NCI-H2081 (cell line): ENCODE data around the gene SMARCAL1.

Experiments used
- DNase-seq, 2 experiments: peaks; one replicate each; lab custom pipeline; 2025; lab: John Stamatoyannopoulos, UW

The SMARCAL1 gene

DNA sequence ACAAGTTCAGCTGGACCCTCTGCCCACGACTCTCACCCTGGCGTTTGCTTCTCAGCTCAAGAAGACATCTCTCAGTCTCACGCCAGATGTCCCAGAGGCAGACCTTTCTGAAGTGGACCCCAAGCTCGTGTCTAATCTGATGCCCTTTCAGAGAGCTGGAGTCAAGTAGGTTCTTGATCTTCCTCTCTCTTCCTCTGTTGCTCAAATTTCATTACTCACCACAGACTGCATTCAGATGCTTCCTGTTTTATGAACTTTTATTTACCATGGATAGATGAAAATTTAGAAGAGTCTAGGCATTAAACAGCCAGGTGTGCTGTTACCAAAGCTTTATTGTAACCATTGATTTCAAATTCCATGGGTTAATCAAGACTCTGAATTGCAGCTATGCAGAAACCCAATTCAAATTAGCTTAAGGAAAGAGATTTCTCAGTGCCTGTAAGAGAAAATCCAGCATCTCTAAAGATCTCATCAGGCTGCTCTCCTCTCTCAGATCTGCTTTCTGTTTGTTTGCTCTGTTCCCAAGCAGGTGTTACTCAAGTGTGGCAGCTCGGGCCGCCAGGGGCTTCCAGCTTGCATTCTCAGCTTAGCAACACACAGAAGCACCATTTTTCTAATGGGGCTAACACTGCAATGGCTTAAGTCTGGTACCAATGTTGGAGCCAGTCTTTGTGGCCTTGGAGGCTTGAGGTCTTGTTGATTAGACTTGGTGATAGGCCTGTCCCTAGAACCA is 16.5 kb downstream of the SMARCAL1 start:
- DNase-seq, result peak; percentile 50 to 74

DNA sequence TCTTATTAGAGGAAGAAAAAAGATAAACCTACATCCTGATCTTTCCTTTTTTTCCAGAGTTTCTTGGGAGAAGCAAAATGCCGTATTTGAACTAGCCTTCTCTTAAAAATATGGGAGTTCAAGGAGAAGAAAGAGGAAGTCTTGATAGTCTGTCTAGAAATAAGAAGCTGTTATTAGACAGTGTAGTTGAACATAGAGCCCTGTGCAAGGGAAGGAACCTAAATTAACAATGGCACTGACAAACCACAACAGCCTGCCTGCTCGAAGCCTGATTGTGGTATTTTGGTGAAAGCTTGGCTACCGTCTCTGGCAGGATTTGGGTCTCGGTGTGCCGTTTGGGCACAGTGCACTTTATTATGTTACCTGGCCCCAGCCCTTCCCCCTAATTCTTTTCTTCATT is 17.1 kb downstream of the SMARCAL1 start:
- no peak for DNase-seq

DNA sequence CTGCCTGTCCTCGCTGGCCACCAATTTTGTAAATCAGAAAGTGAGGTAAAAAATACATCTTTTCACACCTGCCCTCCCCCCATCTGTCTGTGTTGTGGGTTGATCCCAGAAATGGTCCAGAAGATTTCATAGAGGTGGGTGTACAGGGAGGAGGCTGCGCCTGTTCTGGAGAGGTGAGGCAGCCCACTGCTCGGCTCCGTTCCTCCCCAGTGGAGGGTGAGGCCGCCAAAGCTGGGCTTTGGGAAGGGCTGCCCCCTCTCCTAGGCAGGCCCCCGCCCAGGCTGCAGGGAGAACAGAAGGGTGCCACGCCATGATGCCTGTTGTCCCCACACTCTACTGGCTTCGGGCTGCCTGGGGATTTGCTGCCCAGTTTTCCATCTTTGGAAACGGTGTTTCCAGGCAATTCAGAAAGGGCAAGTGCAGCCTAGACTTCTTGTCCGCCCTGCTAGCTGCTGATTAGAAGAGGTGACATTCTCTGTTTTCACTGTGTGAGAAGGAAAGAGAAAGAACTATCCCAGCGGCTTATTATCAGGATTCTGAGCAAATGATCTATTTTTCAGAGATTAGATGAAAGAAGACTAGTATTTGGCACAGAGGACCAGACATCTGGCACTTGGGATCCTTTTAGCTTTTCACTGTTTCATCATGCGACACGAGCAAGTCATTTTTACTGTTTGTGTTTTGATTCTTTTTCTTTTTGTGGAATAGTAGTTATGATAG is 18.7 kb downstream of the SMARCAL1 start:
- no peak for DNase-seq

DNA sequence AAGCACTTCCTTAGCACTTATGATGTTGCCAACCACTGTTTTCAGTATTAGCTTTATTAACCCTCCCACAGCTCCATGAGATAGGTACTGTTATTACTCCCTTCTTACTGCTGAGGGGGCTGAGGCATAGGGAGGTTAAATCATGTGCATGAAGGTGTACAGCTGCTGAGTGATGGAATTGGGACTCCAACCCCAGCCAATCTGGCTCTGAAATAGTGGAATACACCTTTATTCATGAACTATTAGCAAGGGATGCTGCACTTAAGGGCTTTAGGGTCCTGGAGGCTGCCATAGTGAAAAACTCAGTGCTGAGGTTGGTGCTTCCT is 19.2 kb downstream of the SMARCAL1 start:
- no peak for DNase-seq

DNA sequence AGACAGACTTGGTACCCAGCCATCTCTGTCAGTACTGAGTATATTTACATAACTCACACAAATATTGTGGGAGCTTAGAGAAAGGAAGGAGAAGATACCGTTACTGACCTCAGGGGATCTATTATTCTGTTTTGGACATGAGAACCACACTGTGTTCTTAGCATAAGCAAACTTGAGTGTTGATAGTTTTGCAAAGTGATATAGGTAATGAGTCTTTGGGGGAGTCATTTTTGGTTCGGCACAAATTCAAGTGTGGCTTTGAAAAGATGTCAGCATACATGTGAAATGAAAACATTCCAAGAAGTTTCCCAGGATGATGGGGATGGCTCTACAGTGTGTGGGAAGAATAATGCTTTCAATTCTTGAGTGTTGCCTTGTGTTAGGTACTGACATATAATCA is 24.1 kb downstream of the SMARCAL1 start:
- DNase-seq, result no peak

DNA sequence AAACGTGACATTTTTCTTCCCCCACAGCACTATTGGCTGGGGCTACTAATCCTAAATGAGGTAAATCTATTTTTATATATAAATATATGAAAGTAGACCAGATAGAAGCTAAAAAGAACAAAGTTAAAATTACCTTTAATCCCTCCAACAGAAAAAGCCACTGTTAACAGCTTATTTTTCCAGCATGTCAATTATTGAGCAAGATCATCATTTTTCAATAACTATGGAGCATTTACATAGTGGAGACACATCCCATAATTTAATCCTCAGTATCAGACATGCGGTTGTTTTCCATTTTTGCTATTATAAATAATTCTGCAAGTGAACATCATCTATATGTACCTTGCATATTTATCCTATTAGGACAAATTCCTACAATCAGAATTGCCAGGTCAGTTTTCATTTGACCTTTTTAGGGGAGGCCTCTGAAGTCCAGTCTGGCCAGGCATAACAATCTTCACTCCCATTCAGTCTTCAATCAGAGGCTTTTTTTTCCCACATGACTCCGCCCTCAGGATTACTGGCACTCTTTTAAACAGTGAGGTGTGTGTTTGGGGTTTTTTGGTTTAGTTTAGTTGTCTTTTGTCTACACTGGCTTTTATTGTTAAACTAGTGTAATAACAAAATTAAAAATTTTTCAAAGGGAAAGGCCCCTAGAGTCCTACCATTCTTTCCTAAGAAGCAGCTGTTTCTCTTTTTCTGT is 29.2 kb downstream of the SMARCAL1 start:
- DNase-seq, result no peak

DNA sequence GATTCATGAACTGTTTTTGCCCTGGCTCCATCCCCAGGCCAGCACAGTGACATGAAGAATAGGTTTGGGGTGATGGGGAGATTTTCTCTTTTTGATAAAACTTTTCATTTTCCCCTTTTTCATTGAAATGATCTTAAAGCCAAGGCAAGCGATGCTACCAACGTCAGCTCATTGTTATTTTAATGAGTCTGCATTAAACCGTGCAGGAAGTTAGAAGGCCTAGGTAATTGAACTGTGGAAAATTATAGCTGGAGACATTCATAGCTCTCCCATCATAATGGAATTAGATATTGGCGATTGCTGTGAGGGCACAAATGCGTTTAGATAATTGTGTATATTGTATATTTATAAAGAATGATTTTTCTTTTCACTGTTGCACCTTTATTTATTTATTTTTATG is 33.2 kb downstream of the SMARCAL1 start:
- DNase-seq, result peak; percentile 53 to 95

DNA sequence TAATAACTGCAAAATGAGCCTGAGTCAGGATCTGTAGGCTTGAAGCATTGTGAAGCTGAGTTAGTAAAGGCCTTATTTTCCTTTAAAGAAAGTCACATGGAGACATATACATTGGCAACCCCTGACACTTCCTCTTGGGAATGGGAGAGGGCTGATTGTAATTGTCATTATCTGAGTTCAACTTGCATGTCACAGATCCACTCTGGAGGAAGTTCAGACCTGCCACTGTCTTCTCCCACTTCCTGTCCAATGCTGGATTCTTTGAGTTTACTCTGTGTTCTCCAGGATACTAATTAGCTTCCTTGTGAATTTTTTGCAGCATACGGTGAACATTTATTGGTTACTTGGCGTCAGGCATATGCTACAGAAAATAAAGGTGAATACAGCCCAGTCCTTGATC is 34.1 kb downstream of the SMARCAL1 start:
- no peak for DNase-seq

DNA sequence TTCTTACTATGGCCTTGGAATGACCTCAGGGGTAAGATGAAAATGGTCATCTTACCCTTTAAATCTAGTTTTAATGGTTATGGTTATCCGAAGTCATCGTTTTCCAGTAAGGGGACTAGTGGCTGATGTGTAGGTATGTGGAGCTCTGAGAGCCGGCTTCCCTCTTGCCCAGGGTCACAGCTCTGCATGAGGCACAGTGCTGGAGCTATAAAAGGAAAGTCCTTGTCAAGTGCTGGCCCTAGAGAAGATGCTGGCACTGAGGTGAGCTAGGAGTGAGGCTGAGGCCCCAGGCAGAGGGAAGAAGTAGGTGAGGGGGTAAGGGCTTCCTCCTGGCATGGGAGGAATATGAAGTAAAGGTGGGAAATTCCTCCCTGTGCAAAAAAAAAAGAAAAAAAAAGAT is 35.0 kb downstream of the SMARCAL1 start:
- no peak for DNase-seq

DNA sequence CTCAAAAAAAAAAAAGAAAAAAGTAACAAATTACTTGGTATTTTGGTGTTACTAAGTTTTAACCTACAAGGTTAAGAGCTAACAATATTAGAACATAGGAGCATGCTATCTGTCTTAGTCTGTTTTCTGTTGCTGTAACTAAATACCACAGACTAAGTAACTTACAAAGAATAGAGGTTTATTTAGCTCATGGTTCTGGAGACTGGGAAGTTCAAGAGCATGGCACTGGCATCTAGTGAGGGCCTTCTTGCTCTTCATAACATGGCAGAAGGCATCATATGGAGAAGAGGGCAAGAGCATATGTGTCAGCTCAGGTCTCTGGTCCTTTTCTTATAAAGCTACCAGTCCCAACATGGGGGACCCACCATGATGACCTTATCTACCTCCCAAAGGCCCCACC is 36.5 kb downstream of the SMARCAL1 start:
- no peak for DNase-seq

DNA sequence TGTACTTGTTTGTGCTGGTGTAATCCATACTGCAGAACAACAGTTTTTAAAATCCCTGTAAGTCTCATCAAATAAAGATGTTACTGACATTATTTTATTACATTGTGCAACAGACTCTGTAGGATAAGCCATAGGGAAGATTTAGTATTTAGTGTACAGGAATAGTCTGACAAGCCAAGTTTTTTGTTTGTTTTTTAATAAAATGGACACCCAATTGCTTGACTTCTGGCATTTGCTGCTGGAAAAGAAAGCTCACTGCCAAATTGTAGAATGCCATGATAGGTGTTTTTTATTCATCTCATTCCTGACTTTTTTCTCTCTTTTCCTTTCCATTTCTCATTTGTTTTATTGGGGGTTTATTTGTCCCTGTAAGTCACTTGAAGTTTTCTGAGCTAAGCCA is 38.1 kb downstream of the SMARCAL1 start:
- no peak for DNase-seq

DNA sequence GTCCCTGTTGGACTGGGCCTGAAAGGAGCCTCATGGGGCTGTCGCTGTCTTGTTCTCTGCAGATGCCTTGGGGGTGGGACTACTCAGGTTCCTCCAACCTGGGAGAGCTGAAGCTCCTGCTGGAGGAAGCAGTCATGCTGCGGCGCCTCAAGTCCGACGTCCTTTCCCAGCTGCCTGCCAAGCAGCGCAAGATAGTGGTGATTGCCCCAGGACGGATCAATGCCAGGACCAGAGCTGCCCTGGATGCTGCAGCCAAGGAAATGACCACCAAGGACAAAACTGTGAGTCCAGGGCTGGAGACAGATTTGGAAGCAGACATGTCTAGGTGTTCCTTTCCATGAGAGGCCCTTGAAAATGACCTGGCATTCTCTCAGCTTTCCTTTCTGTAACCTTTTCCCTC is 38.5 kb downstream of the SMARCAL1 start:
- DNase-seq, result no peak

DNA sequence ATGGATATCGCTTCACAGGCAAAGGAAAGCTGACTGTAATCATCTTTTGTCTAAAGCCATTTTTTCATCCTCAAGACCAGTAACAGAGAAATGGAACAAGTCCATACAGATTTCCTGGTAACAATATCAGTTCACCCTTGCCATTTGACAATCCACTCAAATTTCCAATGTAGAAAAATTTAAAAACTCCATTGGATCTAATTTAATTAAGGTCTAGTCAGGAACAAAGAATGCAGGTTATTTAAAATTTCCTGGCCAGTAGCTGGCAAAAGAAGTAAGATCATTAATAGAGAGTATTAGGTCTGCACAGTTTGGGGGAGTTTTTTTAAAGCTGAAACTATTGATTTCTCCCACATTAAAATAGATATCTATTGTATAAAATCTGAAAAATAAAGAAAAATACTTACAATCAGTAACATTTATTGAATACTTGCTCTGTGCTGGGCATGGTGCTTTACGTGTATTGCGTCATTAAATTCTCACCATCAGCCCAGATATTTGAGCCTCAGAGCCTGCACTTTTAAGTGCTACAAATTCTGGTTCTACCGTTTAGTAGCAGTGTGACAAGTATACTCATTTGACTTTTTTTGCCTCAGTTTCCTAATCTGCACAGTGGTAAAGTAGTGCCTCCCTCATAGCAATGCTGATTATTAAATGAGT is 41.8 kb downstream of the SMARCAL1 start:
- no peak for DNase-seq

DNA sequence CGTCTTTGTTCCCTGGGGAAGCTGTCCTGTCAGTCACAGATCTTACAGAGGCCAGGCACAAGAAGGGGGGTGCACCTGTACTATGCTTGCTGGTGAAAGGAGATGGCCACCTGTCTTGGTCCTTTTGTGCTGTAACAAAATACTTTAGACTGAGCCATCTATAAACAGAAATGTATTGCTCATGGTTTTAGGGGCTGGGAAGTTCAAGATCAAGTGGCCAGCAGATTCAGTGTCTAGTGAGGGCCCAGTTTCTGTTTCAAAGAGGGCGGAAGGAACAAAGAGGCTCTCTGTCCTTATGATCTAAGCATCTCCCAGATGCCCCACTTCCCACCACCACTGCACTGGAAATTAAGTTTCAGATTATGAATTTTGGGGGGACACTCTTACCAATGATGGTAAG is 50.9 kb downstream of the SMARCAL1 start:
- no peak for DNase-seq

DNA sequence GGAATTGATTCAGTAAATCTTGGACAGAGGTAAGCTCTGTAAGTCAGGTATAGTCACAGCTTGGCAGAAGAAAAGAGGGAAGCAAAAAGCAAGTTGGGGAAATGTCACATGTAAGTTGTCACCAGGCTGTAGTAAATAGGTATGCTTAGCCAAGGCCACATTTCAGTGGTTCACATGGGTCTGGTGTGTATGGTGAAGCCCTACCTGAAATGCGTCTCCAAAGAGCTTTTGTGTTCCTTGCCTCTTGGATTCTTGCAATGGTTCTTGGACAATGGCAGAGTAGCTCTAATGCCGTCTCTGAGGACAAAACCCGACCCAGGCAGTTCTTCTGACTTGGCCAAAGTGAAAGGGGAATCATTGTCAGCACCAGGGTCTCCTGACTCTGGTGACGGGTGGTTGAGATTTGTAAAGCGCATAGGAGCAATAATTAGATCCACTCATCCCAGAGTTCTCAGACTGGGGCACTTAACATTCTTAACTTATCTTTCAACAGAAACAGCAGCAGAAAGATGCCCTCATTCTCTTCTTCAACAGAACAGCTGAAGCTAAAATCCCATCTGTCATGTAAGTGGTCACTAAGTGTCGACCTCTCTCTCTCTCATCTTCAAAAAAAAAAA is 51.9 kb downstream of the SMARCAL1 start:
- DNase-seq, result no peak

DNA sequence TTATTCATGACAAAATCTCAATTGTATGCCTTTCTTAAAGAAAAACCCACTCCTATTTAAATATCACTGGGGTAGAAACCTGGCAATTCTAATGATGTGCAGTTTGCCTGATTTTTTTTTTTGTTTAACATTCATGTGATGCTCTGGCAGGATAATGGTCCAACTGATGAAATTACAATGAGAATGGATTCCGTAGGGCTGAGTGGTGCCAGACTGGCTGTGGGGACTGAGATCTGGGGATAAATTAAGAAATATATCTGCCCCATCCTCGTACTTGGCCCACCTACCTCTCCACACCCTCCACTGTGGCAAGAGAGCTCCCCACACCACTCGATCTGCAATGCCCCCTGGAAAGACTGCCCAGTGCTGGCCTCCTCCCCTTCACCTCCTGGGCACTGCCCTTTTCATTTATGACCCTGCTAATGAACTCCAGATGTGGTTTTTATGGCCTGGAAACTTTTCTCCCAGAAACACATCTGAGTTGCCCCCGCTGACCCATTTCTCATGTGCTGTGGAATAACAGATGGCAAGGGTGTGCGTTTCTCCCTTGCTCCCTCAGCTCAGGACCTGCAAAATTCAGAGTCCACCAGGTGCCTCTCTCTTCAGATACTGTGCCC is 53.4 kb downstream of the SMARCAL1 start:
- no peak for DNase-seq

DNA sequence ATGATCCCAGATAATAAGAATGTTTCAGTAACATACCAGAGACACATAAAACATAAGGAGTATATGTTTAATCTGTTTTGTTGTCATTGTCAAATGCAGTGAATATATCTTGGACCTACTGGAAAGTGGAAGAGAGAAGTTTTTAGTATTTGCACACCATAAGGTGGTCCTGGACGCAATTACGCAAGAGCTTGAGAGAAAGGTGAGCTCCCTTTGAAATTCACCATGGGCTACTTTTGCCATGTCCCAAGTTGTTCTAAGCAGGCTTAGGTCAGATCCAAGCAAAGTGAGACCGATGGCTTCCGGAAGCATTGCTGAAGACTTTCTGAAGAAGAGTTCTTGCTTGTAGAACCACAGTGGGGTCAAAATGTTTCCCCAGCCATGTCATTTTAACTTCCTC is 55.6 kb downstream of the SMARCAL1 start:
- DNase-seq, result no peak

DNA sequence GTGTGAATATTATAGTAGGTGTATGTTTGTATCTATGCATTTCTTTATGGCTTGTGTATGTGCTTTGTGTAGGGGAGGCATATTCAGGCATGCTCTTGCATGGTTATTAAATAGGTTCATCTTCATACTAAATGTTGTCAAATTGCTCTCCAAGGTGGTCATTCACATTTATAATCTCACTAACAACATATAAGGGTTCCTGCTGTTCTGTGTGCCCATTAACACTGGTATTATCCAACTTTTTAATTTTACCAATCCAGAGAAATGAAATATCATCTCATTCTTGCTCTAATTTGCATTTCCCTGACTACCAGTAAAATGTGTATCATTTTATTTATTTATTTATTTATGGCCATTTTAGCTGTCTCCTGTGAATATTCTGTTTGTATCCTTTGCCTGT is 57.4 kb downstream of the SMARCAL1 start:
- no peak for DNase-seq

DNA sequence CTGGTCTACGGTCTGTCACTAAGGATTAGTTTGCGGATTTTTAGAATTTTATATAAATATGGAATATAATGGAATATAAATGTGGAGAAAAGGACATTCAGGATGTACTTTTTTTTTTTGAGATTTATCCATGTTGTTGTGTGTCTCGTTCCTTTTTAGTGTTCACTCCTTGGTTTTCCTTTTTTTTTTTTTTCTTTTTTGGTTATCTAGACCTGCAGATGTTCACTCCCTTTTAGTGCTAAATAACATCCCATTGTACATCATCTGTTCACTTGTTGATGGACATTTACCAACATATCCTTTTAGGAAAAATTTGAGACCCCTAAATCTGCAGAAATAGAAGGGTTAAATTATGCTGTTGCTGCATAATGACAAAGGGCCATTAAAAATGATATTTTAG is 60.9 kb downstream of the SMARCAL1 start:
- DNase-seq, result no peak

DNA sequence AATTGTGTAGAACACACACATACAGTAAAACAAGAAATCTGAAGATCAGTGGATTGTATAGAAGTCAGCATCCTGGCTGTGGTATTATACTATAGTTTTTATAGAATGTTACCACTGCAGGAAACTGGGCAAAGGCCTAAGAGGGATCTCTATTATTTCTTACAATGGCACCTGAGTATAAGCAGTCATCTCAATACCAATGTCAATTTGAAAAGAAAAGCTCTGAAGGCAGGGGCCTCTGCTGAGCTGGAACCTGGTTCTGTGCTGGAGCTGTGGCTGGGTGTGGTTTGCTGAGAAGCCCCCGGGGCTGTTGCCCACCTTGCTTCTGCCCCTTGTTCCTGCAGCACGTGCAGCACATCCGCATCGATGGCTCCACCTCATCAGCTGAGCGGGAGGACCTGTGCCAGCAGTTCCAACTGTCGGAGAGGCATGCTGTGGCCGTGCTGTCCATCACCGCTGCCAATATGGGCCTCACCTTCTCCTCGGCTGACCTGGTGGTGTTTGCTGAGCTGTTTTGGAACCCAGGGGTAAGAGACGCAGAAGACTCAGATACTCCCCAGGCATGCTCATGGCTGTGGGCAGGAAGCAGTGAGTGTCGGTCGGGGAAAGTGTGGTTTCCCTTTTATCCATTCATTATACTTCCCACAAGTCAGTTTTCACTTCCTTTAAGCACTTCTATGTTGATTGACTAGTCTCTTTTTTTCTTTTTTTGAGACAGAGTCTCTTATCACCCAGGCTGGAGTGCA is 62.8 kb downstream of the SMARCAL1 start:
- no peak for DNase-seq

DNA sequence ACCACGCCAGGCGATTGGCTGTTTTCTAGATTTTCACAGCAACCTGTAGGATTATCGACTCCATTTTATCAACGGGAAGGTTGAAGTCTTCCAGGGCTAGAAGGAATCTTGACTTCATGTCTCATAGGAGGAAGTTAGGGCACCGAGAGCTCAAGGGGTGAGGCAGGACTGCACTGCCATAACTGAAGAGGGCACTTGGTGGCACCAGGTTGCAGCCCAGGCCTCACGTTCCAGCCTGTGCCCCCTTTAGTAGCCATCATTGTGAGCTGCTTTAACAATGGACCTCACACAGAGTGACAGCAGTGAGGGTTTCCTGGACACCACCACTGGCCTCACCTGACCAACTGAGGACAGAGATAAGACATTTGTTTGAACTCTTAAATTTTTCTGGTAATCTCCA is 63.5 kb downstream of the SMARCAL1 start:
- no peak for DNase-seq
